Naive thymus-derived CD4-positive, alpha-beta T cell (primary cell): ENCODE data around the gene HIGD2A. TPM values are rescaled to one million over a fixed set of nuclear protein-coding genes. Genes with fewer than 3 reads are reported as not detected.
A peak's percentile ranks its signal among the peaks of the same experiment; 100 is the strongest.

ENCODE experiments used
- ATAC-seq: fragments of 150-1000 bp; cut with Tn5 transposase; 2 replicates; pipeline ENCODE4 v1.10.0; 2021; ENCODE audit warnings: mild to moderate bottlenecking, moderate library complexity
- CTCF ChIA-PET: fragments of 350-600 bp; sonication (Branson Sonifier 250); formaldehyde crosslinking; loops from one replicate; lab custom pipeline; 2021; ENCODE audit warnings: antibody characterized with exemption; lab: Charles Lee
- POLR2A ChIA-PET: fragments of 350-600 bp; sonication (Branson Sonifier 250); formaldehyde crosslinking; loops from one replicate; lab custom pipeline; 2021; ENCODE audit warnings: antibody characterized with exemption, inconsistent platforms; lab: Charles Lee
- DNase-seq, 9 donors: peaks; one replicate each; pipeline versions ENCODE4 v3.0.0 to v3.0.0-alpha.2; 2020 to 2022; ENCODE audit warnings: mixed read lengths in 1 of 9
- H3K27ac ChIP-seq: one replicate; pipeline ENCODE4 v1.7.0; 2013; ENCODE audit warnings: mild to moderate bottlenecking, low read depth, low read length, moderate library complexity
- H3K27me3 ChIP-seq, 2 donors: one replicate each; pipeline ENCODE4 v1.7.0; 2013; ENCODE audit warnings: low read length in 2 of 2, mild to moderate bottlenecking in 2 of 2, moderate library complexity in 2 of 2; ENCODE audit not compliant: control insufficient read depth in 2 of 2, insufficient read depth in 2 of 2
- H3K36me3 ChIP-seq, 3 experiments: 1 replicate in 2 of 3; 2 replicates in 1 of 3; pipeline ENCODE4 v1.7.0; 2013; ENCODE audit warnings: low read length in 3 of 3, mild to moderate bottlenecking in 3 of 3, moderate library complexity in 1 of 3; ENCODE audit not compliant: insufficient read depth in 3 of 3, control insufficient read depth in 2 of 3
- H3K4me1 ChIP-seq, 2 donors: one replicate each; pipeline ENCODE4 v1.7.0; 2013; ENCODE audit warnings: low read length in 2 of 2, mild to moderate bottlenecking in 2 of 2, moderate library complexity in 1 of 2; ENCODE audit not compliant: control insufficient read depth in 2 of 2, insufficient read depth in 2 of 2
- H3K4me3 ChIP-seq: 2 replicates; pipeline ENCODE4 v1.7.0; 2013; ENCODE audit warnings: mild to moderate bottlenecking, low read length
- H3K9me3 ChIP-seq, 3 experiments: 1 replicate in 2 of 3; 2 replicates in 1 of 3; pipeline ENCODE4 v1.7.0; 2013; ENCODE audit warnings: low read length in 3 of 3; ENCODE audit not compliant: control insufficient read depth in 2 of 3
- H3K27ac Mint-ChIP-seq, 9 donors: one replicate each; pipeline ENCODE4 v1.8.0; 2020 to 2022; ENCODE audit warnings: mixed read lengths in 9 of 9, mild to moderate bottlenecking in 8 of 9, moderate library complexity in 5 of 9, inconsistent platforms in 2 of 9
- H3K27me3 Mint-ChIP-seq, 5 donors: one replicate each; pipeline ENCODE4 v1.8.0; 2021 to 2022; ENCODE audit warnings: mixed read lengths in 5 of 5, mild to moderate bottlenecking in 1 of 5
- H3K36me3 Mint-ChIP-seq, 5 donors: one replicate each; pipeline ENCODE4 v1.8.0; 2020 to 2022; ENCODE audit warnings: mixed read lengths in 5 of 5, mild to moderate bottlenecking in 3 of 5, inconsistent platforms in 1 of 5
- H3K4me1 Mint-ChIP-seq, 7 donors: one replicate each; pipeline ENCODE4 v1.8.0; 2020 to 2022; ENCODE audit warnings: mixed read lengths in 7 of 7, mild to moderate bottlenecking in 3 of 7, inconsistent platforms in 1 of 7
- H3K4me3 Mint-ChIP-seq, 10 donors: one replicate each; pipeline ENCODE4 v1.8.0; 2020 to 2022; ENCODE audit warnings: mild to moderate bottlenecking in 10 of 10, mixed read lengths in 10 of 10, moderate library complexity in 6 of 10, inconsistent platforms in 2 of 10
- H3K9me3 Mint-ChIP-seq, 11 donors: one replicate each; pipeline ENCODE4 v1.8.0; 2020 to 2022; ENCODE audit warnings: mixed read lengths in 11 of 11, mild to moderate bottlenecking in 4 of 11, inconsistent platforms in 1 of 11, moderate library complexity in 1 of 11
- intact Hi-C, 2 donors: fragments of 100-400 bp; cut with micrococcal nuclease; formaldehyde crosslinking; loops; one replicate each; pipeline ENCODE4 v1.15.1; 2023
- polyA plus RNA-seq, 2 donors: library from polyadenylated mRNA; unstranded; fragments of 300-500 nt; fragmentation: Illumina TruSeq; gene quantifications; one replicate each; pipeline ENCODE4 v1.2.3, GENCODE V29; 2021
- total RNA-seq, 6 experiments: library from RNA in 5 of 6; stranded (reverse) in 5 of 6; gene quantifications; 1 replicate in 5 of 6; 2 replicates in 1 of 6; pipeline ENCODE4 v1.2.3 and lab custom pipeline; 2021 to 2026

HIGD2A gene
- total and polyA plus RNA-seq, 7 experiments from 2014 or later, result 86.8 to 282 (median 114) TPM

DNA sequence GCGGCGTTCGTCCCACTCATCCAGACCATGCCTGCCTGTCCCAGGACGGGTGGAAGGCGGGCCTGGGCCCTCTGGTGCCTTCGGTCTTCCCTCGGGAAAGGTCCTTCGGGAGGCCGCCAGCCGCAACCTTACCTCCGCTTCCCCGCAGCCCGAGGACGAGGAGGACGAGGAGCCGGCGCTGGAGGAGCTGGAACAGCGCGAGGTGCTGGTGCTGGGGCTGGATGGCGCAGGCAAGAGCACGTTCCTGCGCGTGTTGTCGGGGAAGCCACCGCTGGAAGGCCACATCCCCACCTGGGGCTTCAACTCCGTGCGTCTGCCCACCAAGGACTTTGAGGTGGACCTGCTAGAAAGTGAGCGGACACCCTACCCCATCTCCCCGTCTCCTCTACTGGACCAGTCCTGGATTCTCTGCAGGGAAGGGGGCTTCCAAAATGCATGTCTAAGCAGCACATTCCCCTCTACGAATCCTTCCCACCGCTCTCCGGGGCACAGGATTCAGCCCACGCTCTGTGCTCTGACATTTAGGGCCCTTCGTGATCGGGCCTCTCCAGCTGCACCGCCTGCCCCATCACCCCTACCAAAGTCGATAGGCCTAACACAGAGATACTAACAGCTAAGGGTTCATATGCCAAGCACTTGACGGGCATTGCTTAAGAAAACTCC, 22.2 kb upstream of the HIGD2A start:
- intact Hi-C loops, result loop anchor here (10.0 kb wide), 3 partner anchors 572 to 1838 kb away; partner anchors contain the start of genes HNRNPAB (in 1 of the 2) and HRH2 (in 1 of the 2)
- DNase-seq, result no peak
- Histone ChIP-seq H3K27ac (peak overlapping the region; percentile 71), H3K36me3 (peaks cover 0 to 6% (median 0%) of the 10 kb centered on the region in 3 experiments), H3K9me3 (no peaks in the 10 kb centered on the region), H3K27me3 (no peaks in the 10 kb centered on the region), H3K4me1 (peaks cover 13 to 18% of the 10 kb centered on the region in 2 donors), H3K4me3 (peak overlapping the region; percentile 79)
- POLR2A ChIA-PET, result no interaction called here
- H3K4me3 Mint-ChIP-seq, result peak overlapping the region; percentile 64 to 85 (median 80)
- H3K36me3 Mint-ChIP-seq, result peaks cover 0 to 14% (median 7%) of the 10 kb centered on the region in 5 donors
- H3K27me3 Mint-ChIP-seq, result no peaks in the 10 kb centered on the region
- peaks cover 6 to 35% (median 26%) of the 10 kb centered on the region in 7 donors for H3K4me1 Mint-ChIP-seq
- peaks cover 0 to 2% (median 0%) of the 10 kb centered on the region in 11 donors for H3K9me3 Mint-ChIP-seq
- ATAC-seq, result no peak
- H3K27ac Mint-ChIP-seq, result peak overlapping the region in 6 of 9 donors; percentile 4 to 72 (median 54)
- CTCF ChIA-PET, result interaction anchor here (1.0 kb wide), 1 partner anchor 131 kb away, joined by 3 read pairs; no protein-coding TSS in a partner anchor

DNA sequence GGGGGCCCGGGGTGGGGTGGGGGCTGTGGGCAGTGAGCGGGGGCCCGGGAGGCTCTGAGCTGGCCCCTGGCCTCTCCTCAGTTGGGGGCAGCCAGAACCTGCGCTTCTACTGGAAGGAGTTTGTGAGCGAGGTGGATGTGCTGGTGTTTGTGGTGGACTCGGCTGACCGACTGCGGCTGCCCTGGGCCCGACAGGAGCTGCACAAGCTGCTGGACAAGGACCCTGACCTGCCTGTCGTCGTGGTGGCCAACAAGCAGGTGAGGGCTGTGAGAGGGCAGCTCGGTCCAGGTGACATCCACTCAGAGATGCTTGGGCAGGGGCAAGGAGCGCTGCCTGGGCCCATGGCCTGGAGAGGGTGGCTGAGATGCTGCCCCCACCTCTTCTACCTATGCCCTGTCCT, 19.8 kb upstream of the HIGD2A start:
- ChIA-PET POLR2A (interaction anchor here (1.0 kb wide), 1 partner anchor 20 kb away, joined by 4 read pairs; the partner anchor contains the start of genes HIGD2A and NOP16), CTCF (interaction anchor here (0.6 to 0.7 kb wide), 2 partner anchors 134 to 591 kb away, joined by 3 read pairs; no protein-coding TSS in a partner anchor)
- Histone ChIP-seq H3K4me3 (no peak overlapping the region), H3K36me3 (peaks cover 0 to 6% (median 0%) of the 10 kb centered on the region in 3 experiments), H3K27me3 (no peaks in the 10 kb centered on the region), H3K27ac (no peak overlapping the region), H3K9me3 (no peaks in the 10 kb centered on the region), H3K4me1 (peaks cover 6 to 12% of the 10 kb centered on the region in 2 donors)
- Mint-ChIP-seq H3K9me3 (peaks cover 0 to 2% (median 0%) of the 10 kb centered on the region in 11 donors), H3K27me3 (no peaks in the 10 kb centered on the region), H3K4me3 (no peak overlapping the region), H3K27ac (no peak overlapping the region), H3K4me1 (peaks cover 6 to 18% (median 12%) of the 10 kb centered on the region in 7 donors), H3K36me3 (peaks cover 0 to 15% (median 7%) of the 10 kb centered on the region in 5 donors)
- ATAC-seq (no peak), DNase-seq (no peak)
- intact Hi-C loops, result loop anchor here (10.0 kb wide), 3 partner anchors 574 to 1836 kb away; partner anchors contain the start of genes HNRNPAB (in 1 of the 2) and HRH2 (in 1 of the 2)

DNA sequence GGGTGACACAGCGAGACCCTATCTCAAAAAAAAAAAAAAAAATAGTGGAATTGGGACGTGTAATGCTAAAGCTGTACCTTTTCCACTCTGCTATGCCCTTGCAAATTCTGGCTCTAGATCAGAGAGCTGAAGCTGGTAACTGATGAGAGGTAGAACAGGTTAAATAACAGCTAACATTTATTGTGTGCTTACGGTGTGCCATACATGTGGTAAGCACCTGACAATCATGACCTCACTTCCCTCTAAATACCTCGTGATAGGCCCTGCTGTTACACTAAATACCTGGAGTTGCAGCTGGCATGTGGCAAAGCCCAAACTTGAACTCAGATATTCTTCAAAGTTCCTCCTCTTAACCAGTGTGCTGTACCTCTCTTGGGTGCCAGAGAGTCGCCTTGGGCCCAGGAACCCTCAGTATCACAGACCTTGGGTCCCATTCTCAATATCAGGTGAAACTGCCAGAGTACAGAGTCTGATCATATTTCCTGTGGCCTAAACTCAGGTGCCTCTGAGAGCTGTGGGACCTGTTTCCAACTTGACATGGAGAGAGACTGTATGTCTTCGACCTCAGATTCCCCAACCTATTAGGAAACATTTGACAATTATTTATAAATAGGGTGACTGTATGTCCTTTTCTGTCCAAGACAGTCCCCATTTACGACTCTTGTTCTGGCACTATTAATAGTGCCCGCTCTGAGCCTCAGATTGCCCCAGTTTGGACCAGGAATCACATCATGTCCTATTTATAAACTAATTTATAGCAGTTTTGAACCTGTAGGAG, 18.4 kb upstream of the HIGD2A start:
- ChIA-PET POLR2A (interaction anchor here (0.7 to 1.1 kb wide), 2 partner anchors 9 to 17 kb away, joined by 3 read pairs; no protein-coding TSS in a partner anchor), CTCF (no interaction called here)
- H3K4me3 ChIP-seq, result no peak overlapping the region
- ATAC-seq, result no peak
- no peak for DNase-seq
- Mint-ChIP-seq H3K27ac (no peak overlapping the region), H3K4me3 (no peak overlapping the region), H3K36me3 (peaks cover 0 to 16% (median 7%) of the 10 kb centered on the region in 5 donors), H3K27me3 (no peaks in the 10 kb centered on the region), H3K4me1 (peaks cover 5 to 15% (median 8%) of the 10 kb centered on the region in 7 donors), H3K9me3 (peaks cover 0 to 2% (median 0%) of the 10 kb centered on the region in 11 donors)
- H3K9me3 ChIP-seq, result no peaks in the 10 kb centered on the region
- intact Hi-C loops, result loop anchor here (10.0 kb wide), 3 partner anchors 575 to 1835 kb away; partner anchors contain the start of genes HNRNPAB (in 1 of the 2) and HRH2 (in 1 of the 2)
- peaks cover 0 to 9% (median 0%) of the 10 kb centered on the region in 3 experiments for H3K36me3 ChIP-seq
- H3K27ac ChIP-seq, result no peak overlapping the region
- no peaks in the 10 kb centered on the region for H3K27me3 ChIP-seq
- peaks cover 0 to 6% of the 10 kb centered on the region in 2 donors for H3K4me1 ChIP-seq

DNA sequence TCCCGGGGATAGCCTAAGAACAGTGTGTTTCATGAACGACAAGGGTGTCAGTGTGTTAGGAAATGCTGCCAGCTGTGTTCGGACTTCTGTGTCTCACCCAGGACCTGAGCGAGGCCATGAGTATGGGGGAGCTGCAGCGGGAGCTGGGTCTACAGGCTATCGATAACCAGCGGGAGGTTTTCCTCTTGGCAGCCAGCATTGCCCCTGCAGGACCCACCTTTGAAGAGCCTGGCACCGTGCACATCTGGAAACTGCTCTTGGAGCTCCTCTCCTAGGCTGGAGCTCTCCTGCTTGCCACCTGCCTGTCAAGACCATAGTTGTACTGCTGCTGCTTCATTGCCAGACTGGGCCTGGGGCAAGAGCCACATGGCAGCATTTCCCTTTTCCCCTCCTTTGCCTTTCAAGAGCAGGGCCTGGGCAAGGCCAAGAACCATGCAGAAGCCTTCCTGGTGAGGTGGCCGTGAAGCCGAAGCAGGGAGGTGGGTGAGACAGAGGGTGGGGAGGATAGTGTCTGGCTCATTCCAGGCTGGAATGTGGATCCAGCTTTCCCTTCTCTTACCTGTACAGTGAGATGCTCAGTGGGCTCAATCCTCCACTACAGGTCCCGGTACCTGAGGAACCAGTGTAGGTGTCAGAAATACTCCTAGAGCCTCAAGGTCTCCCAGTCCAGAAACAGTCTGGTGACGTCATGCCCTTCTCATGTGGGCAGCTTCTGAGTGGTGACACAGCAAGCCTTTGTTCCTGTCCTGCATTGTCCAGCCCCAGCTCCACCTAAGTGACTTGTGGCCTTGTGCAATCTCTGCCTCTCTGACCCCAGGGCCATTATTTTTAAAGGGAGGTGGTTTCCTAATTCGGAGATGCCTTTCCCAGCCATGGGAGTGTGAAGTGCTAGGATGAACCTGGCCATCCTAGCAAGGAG, 16.7 kb upstream of the HIGD2A start:
- peaks cover 0 to 16% (median 7%) of the 10 kb centered on the region in 5 donors for H3K36me3 Mint-ChIP-seq
- no peak for DNase-seq
- Histone ChIP-seq H3K4me1 (no peaks in the 10 kb centered on the region), H3K27me3 (no peaks in the 10 kb centered on the region), H3K27ac (no peak overlapping the region), H3K9me3 (no peaks in the 10 kb centered on the region), H3K4me3 (no peak overlapping the region), H3K36me3 (peaks cover 0 to 9% (median 0%) of the 10 kb centered on the region in 3 experiments)
- POLR2A ChIA-PET, result interaction anchor here (0.7 to 1.4 kb wide), 2 partner anchors 10 to 547 kb away, joined by 3 to 6 read pairs; partner anchors contain the start of gene KIAA1191
- H3K9me3 Mint-ChIP-seq, result peaks cover 0 to 2% (median 0%) of the 10 kb centered on the region in 11 donors
- H3K4me3 Mint-ChIP-seq, result no peak overlapping the region
- CTCF ChIA-PET, result no interaction called here
- H3K4me1 Mint-ChIP-seq, result peaks cover 0 to 11% (median 7%) of the 10 kb centered on the region in 7 donors
- peak overlapping the region in 2 of 9 donors; percentile 56 to 70 for H3K27ac Mint-ChIP-seq
- ATAC-seq, result peak; percentile 66
- H3K27me3 Mint-ChIP-seq, result no peaks in the 10 kb centered on the region
- intact Hi-C loops, result no loop called here

DNA sequence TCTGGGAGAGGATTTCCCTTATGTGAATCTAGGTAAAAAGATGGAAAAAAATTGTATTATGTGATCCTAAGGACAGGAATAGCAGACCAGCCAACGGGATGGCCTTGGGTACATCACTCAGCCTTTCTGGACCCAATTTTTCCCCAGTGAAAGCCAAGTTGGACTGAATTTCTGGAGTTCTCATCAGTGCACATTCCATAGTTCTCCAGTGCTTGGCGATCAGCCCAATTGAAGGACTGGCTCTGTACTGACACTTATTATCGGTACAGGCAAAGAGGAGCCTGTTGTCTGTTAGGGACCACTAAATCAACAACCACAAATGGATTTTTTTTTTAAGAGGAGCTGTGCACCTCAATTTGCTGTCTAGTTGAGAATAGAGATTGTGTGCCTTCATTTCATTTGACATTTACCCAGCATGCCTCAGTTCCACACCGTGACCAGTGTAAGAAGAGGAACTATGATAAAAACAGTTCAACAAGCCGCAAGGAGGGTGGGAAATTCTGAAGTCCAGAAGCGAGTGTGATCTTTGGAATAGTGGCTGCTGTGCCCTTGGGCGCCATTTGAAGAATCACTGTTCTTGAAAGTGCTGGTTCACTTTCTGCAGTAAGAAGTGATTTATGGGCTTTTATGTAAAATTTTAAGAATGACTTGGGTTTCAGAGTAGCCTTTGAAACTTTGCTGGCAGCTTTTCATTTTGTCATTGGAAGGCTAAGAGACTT, 15.3 kb upstream of the HIGD2A start:
- Mint-ChIP-seq H3K27me3 (no peaks in the 10 kb centered on the region), H3K36me3 (peaks cover 0 to 7% (median 0%) of the 10 kb centered on the region in 5 donors), H3K4me1 (peaks cover 0 to 3% (median 0%) of the 10 kb centered on the region in 7 donors), H3K9me3 (no peaks in the 10 kb centered on the region), H3K4me3 (no peak overlapping the region), H3K27ac (peak overlapping the region in 2 of 9 donors; percentile 25 to 57)
- POLR2A ChIA-PET, result no interaction called here
- H3K4me3 ChIP-seq, result no peak overlapping the region
- ATAC-seq (peak; percentile 52), DNase-seq (no peak)
- H3K27me3 ChIP-seq, result no peaks in the 10 kb centered on the region
- peaks cover 0 to 9% (median 0%) of the 10 kb centered on the region in 3 experiments for H3K36me3 ChIP-seq
- no peaks in the 10 kb centered on the region for H3K4me1 ChIP-seq
- H3K9me3 ChIP-seq, result no peaks in the 10 kb centered on the region
- CTCF ChIA-PET, result no interaction called here
- intact Hi-C loops, result no loop called here
- no peak overlapping the region for H3K27ac ChIP-seq
